ES-I3 (cell line): ENCODE data around the gene MOCS1.

Experiments used
- H3K36me3 ChIP-seq: 2 replicates; pipeline ENCODE4 v1.6.1; 2013; ENCODE audit warnings: mild to moderate bottlenecking, low read length, control low read depth, moderate library complexity; ENCODE audit not compliant: insufficient read depth
- H3K4me1 ChIP-seq: 2 replicates; pipeline ENCODE4 v1.6.1; 2013; ENCODE audit warnings: mild to moderate bottlenecking, control low read depth, low read length; ENCODE audit not compliant: insufficient read depth
- H3K9ac ChIP-seq: 2 replicates; pipeline ENCODE4 v1.6.1; 2013; ENCODE audit warnings: low read depth, mild to moderate bottlenecking, low read length, moderate library complexity
- H3K9me3 ChIP-seq: 2 replicates; pipeline ENCODE4 v1.6.1; 2013; ENCODE audit warnings: mild to moderate bottlenecking, low read length, moderate library complexity; ENCODE audit not compliant: control insufficient read depth, insufficient read depth

The MOCS1 gene

DNA sequence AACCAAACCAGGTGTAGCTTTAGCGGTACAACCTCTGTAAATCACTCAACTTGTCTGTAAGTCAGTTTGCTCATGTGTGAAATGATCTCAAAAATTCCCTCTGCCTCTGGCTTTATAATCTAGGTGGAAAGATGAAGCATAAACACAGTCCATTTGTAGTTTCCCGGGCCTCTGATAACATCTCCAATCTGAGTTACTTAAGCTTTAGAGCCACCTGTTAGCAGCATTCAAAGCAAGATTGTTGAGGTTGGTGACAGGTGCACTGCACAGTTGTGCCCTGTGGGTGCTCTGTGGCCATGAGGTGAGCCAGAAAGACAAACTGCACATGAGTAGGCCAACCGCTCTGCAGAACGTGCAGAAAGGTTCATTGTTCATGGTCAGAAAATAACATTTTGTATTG, 53.7 kb downstream of the MOCS1 start:
- no peaks in the 10 kb centered on the region for H3K4me1 ChIP-seq
- no peak overlapping the region for H3K9ac ChIP-seq
- no peaks in the 10 kb centered on the region for H3K36me3 ChIP-seq
- no peaks in the 10 kb centered on the region for H3K9me3 ChIP-seq

DNA sequence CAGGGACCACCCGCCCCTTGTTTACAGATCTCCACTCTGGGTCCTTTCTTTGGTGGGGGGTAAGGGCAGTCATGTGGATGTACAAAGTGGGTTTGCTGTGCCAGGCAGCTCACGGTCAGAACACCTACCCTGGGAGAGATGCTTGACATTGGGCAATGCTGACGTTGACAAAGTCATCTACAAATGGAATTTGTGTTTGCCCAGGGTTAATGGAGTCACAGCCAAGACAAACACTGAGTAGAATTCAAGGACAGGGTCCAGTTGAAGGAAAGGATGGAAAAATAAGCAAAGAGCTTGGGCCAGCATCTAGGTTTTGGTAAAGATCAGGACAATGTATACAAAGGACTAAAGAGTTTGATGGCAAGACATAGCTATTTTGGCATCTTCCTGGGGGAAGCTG, 54.7 kb downstream of the MOCS1 start:
- Histone ChIP-seq H3K4me1 (no peaks in the 10 kb centered on the region), H3K36me3 (no peaks in the 10 kb centered on the region), H3K9ac (no peak overlapping the region), H3K9me3 (no peaks in the 10 kb centered on the region)

DNA sequence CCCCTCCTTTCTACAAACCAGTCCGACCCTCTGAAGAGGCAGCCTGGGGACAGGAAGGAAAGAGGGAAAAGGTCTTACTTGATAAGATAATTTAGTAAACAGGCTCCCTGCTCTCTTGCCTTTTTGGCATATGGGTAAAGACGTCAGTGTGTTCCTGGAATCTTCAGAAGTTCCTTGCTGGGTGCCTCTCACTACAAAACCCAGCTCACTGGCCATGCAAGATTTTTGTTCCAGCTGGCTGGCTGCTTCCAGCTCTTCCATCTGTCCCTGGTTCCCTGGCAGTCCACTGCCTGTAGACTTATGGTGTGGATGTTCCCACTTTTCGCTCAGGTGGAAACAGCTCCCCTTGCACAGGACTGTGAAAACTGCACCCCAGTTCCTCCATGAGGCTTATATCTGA, 57.4 kb downstream of the MOCS1 start:
- no peaks in the 10 kb centered on the region for H3K36me3 ChIP-seq
- H3K4me1 ChIP-seq, result no peaks in the 10 kb centered on the region
- H3K9me3 ChIP-seq, result no peaks in the 10 kb centered on the region

DNA sequence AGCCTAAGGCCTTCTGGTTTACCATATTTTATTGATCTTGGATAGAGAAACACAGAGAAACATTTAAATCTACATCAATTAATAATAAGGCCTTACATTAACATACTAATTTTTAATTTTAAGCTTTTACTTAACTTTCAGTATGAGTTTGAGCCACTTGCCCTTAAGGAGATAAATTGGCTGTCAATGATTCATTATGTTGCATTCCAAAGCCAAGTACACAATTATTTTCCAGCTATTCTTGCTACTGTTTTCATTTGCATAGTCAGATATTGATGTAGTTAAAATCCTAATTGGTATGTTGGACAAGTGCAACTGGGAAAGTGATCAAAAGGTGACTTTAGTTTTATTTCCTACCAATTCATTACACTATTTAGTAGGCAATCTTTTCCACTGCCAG, 58.2 kb downstream of the MOCS1 start:
- Histone ChIP-seq H3K9me3 (no peaks in the 10 kb centered on the region), H3K36me3 (no peaks in the 10 kb centered on the region), H3K9ac (no peak overlapping the region), H3K4me1 (no peaks in the 10 kb centered on the region)

More for the DNA sequence above, 57.4 kb downstream of the MOCS1 start:
- no peak overlapping the region for H3K9ac ChIP-seq

DNA sequence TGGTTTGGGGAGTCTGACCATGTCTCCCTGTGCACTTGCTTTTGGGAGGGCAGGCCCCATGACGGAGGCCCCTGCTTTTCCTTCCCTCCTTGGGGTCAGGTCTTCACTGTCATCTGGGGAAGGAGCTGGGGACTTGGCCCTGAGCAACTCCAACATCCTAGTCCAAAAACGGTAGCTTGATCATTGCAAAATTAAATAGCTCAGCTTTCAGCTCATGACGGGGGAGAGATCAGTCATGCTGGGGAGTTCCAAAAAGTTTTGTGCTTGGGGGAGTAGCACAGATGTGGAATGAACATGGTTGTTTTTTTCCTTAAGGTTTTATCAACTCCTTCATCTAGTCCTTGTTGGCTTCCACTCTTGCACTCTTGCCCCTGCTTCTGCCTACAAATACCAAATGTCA, 60.8 kb downstream of the MOCS1 start:
- Histone ChIP-seq H3K9me3 (no peaks in the 10 kb centered on the region), H3K9ac (no peak overlapping the region), H3K4me1 (no peaks in the 10 kb centered on the region), H3K36me3 (no peaks in the 10 kb centered on the region; the same call in 1 of the 2 replicates)

DNA sequence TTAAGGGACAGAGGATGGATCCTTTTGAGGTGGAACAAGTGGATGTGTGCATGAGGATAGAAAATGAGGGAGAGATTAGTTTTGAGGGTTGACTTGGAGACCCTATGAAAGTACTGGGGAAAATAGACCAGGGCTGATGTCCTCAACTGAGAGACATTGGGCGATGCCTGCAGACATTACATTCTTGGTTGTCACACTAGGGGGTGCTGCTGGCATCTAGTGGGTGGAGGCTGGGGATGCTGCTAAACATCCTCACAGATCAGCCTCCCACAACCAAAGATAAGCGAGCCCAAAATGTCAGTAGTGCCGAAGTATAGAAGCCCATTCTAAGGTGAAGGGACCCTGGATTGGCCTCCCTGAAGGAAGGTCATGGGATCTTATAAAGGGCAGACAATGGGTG, 63.3 kb downstream of the MOCS1 start:
- no peak overlapping the region for H3K9ac ChIP-seq
- H3K36me3 ChIP-seq, result no peaks in the 10 kb centered on the region; the same call in 1 of the 2 replicates
- no peaks in the 10 kb centered on the region for H3K9me3 ChIP-seq
- no peaks in the 10 kb centered on the region for H3K4me1 ChIP-seq

DNA sequence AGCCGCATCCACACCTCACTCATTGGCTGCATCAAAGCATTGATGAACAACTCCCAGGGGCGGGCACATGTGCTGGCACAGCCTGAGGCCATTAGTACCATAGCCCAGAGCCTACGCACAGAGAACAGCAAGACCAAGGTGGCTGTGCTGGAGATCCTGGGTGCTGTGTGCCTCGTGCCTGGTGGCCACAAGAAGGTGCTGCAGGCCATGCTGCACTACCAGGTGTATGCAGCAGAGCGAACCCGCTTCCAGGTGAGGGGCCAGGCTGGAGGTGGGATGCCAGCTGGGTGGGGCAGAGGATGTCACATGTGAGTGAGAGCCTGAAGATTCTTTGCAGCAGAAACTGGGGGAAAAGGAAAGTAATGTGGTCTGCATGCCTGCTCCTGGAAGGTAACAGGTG, 66.7 kb downstream of the MOCS1 start:
- Histone ChIP-seq H3K9ac (no peak overlapping the region), H3K9me3 (no peaks in the 10 kb centered on the region), H3K4me1 (peaks cover 7% of the 10 kb centered on the region; the same call in 1 of the 2 replicates), H3K36me3 (no peaks in the 10 kb centered on the region; the same call in 1 of the 2 replicates)

DNA sequence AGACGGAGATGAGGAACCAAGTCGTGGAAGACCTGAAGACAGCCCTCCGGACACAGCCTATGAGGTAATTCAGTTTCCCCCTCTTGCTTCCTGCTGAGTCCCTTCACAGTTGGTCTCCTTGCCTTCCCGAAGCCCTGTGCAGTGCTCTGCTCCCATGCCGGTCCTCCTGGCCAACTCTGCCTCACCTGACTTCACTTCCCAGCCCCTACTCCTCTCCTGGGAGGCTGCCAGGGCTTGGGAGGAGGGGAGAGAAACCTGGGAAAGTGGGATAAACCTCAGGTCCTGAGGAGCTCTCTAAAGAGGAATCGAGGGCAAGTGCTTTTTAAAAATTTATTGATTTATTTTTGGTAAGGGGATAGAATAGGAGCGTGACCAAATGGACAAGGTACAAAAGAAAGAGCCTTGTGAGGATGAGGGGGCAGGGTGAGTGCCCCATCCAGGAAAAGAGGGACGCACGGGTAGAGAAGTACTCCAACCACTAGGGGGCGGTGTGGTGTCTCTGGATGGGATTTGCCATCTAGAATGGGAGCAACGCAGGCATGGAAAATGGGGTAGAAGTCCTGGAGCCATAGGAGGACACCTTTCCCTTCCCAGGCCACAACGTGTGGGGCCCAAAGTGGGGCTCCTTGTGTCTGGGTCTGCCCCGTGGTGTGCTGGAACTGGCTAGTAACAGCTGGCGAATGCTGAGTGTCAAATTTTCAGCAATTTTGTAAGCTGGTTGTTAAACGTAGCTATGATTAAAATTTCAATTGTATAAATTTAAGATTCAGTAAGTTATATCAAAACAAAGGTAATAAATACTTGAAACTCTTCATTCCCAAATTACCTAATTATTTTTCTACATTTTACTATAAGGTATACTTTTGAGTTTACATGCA, 69.0 kb downstream of the MOCS1 start:
- Histone ChIP-seq H3K9ac (no peak overlapping the region), H3K36me3 (no peaks in the 10 kb centered on the region; the same call in 1 of the 2 replicates), H3K9me3 (no peaks in the 10 kb centered on the region), H3K4me1 (peaks cover 11% of the 10 kb centered on the region; the same call in 1 of the 2 replicates)

DNA sequence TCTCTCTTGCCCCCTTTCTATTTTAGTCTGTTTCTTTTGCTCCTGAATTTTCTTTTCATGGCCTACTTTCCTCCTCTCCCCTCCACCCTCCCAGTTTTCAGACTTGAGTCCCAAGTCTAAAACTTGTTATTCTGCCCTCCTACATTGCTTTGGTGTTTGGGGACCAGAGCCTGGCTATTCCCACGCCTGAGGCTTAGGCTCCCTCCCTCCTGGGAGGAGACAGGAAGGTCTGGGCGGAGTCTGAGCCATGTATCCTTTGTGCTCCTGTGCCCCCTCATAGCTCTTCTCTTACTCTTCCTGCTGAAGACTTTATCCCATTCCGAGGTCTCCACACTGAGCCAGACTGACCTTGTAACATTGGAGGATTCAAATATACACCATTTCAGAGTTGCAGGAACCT, 72.6 kb downstream of the MOCS1 start:
- peaks cover 11% of the 10 kb centered on the region; the same call in 1 of the 2 replicates for H3K4me1 ChIP-seq
- no peak overlapping the region for H3K9ac ChIP-seq
- no peaks in the 10 kb centered on the region for H3K36me3 ChIP-seq
- no peaks in the 10 kb centered on the region for H3K9me3 ChIP-seq

DNA sequence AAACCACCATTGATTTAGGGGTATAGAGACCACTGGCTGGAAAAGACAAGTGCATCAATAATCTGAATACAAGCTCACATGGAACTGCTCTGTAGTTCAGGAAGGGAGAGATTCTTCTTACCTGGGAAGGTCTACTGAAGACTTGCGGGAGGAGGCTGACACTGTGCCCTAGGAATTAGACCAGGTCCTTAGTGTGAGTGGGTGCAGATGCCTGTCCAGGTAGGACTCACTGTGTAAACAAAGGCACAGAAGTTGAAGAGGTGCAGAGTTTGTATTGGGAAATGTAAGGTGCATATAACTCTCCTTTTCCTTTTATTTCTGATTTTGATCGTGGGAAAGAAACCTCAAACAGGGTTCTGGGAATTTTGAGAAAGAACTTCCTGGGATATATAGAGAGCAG, 75.2 kb downstream of the MOCS1 start:
- Histone ChIP-seq H3K36me3 (no peaks in the 10 kb centered on the region), H3K4me1 (peaks cover 3% of the 10 kb centered on the region; the same call in 1 of the 2 replicates), H3K9me3 (no peaks in the 10 kb centered on the region)

DNA sequence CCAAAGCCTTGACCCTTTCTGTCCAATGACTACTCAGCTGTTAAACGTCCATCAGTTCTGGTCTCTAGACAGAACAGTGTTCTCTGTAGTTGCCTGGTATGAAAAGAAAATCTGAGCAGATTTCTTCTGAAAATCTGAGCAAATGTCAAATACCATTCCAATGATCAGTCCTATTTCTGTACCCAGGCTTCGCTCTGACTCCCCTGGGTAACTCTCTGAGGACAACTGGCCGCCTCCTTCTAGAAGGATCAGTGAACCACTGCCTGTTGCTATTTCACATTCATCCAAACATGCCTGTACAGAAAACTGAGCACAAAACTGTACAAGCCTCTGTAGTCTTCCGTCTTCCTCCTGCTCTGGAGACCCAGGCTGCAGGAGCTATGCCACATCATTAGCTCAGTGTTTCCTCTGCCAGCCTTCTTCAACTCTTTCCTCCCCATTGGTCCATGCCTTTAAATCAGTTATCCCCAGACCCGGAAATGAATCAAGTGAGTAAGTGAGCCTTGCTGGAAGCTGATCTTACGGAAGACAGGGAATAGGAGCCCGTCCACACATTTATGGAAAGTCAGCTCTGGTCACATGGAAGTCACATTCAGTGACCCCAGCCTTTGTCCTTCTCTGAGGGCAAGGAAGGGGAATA, 78.8 kb downstream of the MOCS1 start:
- Histone ChIP-seq H3K9ac (no peak overlapping the region), H3K36me3 (no peaks in the 10 kb centered on the region), H3K4me1 (no peaks in the 10 kb centered on the region), H3K9me3 (no peaks in the 10 kb centered on the region)

More for the DNA sequence above, 75.2 kb downstream of the MOCS1 start:
- no peak overlapping the region for H3K9ac ChIP-seq
